ENCODE results near the gene ANO3. TPM values are rescaled to one million over a fixed set of nuclear protein-coding genes. Genes with fewer than 3 reads are reported as not detected.

The ANO3 gene
- total and polyA plus RNA-seq, 8 donors = 0.06 to 1.1 (median 0.67) TPM

DNA sequence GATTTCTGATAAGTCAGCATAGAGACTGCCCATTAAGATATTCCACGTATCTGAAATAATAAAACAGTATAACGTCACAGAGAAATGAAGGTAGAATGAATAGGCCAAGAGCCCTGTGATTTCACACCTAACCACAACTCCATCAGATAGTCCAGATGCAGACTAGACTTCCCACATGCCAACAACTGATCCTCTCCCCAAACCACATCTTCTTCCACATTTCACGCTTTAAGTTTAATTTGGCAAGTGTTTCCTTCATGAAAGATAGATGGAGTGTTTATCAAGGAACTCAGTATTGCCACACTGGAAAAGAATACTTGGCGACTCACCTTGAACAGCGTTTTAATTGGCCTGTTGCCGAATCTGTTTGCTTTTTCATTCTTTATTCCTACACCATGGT lies 158.6 kb downstream of the ANO3 start:
- 54 to 64% methylated on average over 6 of the region's 6 CpGs for WGBS, 2 donors
- intact Hi-C loops (cut with DNase I) = no loop called here

DNA sequence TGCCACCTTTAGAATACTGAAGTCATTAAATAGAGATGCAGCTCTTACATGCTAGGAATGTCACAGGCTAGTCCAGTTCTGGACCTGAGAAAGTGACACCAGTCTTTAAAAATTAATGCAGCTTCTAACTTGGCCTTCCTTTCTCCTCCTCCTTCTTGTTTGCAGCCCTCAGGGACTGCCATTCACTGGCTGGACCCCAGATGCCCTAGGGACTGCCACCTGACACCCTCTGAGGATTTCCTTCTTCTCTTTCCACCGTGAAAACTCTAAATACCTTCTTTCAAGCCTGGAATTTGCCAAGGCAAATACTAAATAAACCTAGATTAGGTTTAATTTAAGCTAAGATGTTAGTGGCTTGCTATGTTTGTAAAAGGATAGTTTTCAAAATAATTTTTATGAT lies 161.7 kb downstream of the ANO3 start:
- Histone ChIP-seq H3K4me1 (no peaks in the 10 kb centered on the region), H3K4me3 (no peak overlapping the region), H3K27ac (no peak overlapping the region), H3K36me3 (no peaks in the 10 kb centered on the region), H3K9me3 (no peaks in the 10 kb centered on the region), H3K27me3 (no peaks in the 10 kb centered on the region)
- DNase-seq (no peak), FAIRE-seq (no peak), ATAC-seq (no peak)
- TF ChIP-seq, protein P1, sequence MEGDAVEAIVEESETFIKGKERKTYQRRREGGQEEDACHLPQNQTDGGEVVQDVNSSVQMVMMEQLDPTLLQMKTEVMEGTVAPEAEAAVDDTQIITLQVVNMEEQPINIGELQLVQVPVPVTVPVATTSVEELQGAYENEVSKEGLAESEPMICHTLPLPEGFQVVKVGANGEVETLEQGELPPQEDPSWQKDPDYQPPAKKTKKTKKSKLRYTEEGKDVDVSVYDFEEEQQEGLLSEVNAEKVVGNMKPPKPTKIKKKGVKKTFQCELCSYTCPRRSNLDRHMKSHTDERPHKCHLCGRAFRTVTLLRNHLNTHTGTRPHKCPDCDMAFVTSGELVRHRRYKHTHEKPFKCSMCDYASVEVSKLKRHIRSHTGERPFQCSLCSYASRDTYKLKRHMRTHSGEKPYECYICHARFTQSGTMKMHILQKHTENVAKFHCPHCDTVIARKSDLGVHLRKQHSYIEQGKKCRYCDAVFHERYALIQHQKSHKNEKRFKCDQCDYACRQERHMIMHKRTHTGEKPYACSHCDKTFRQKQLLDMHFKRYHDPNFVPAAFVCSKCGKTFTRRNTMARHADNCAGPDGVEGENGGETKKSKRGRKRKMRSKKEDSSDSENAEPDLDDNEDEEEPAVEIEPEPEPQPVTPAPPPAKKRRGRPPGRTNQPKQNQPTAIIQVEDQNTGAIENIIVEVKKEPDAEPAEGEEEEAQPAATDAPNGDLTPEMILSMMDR (IDR thresholded peaks at IDR 0.05) = no peak
- intact Hi-C loops (cut with DNase I) = no loop called here
- WGBS, 2 donors = 17 to 18% methylated on average over 1 of the region's 1 CpG

More for the DNA sequence above, 158.6 kb downstream of the ANO3 start:
- H3K27me3 ChIP-seq = no peaks in the 10 kb centered on the region
- no peak overlapping the region for H3K27ac ChIP-seq
- no peaks in the 10 kb centered on the region for H3K9me3 ChIP-seq
- no peak for ATAC-seq
- H3K4me1 ChIP-seq = no peaks in the 10 kb centered on the region
- TF ChIP-seq, protein P1 (IDR thresholded peaks at IDR 0.05) = no peak
- DNase-seq = no peak
- H3K36me3 ChIP-seq = no peaks in the 10 kb centered on the region
- H3K4me3 ChIP-seq = no peak overlapping the region
- no peak for FAIRE-seq

DNA sequence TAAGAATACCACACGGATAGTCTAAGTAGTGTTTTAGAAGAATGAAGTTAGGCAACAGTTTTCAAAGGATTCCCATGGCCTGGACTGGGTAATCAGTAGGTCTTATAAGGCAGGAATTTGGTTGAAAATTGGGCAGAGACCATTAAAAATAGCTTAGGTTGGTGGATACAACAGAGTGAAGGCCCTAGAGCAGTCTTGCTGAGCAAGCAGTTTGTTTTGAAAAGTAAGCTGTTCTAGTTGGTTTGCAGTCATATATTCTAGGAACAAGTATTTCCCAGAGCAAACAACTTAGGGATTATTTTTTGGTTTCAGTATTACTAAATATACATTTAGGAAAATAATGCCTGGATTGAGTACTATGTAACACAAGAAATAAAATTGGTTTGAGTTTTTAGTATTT lies 175.3 kb downstream of the ANO3 start:
- Histone ChIP-seq H3K4me1 (no peaks in the 10 kb centered on the region), H3K27me3 (no peaks in the 10 kb centered on the region), H3K36me3 (no peaks in the 10 kb centered on the region), H3K9me3 (no peaks in the 10 kb centered on the region), H3K27ac (no peak overlapping the region), H3K4me3 (no peak overlapping the region)
- ATAC-seq (no peak), DNase-seq (no peak), FAIRE-seq (no peak)
- WGBS, 2 donors = 0 to 29% methylated on average over 1 of the region's 1 CpG
- intact Hi-C loops (cut with DNase I) = no loop called here
- TF ChIP-seq, protein P1 (IDR thresholded peaks at IDR 0.05) = no peak

DNA sequence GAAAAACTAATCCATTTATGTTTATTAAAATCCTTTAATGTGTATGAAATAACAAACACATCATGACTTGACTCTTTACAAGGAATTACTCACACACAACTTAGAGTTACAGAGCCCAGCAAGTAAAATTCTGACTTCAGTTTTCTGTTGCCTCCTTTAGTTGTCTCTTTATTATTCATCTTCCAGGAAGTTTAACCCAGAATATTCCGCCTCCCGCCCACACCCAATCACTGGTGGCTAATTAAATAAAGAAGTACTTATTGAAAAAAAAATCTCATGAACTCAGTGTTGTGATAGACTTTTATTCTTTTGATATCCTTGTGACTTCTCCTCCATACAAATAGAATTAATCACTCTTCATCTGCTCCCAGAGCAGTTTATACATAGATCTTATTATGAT lies 178.2 kb downstream of the ANO3 start:
- WGBS, 2 donors = 89 to 92% methylated on average over 2 of the region's 2 CpGs
- Histone ChIP-seq H3K36me3 (no peaks in the 10 kb centered on the region), H3K4me1 (no peaks in the 10 kb centered on the region), H3K27ac (no peak overlapping the region), H3K9me3 (no peaks in the 10 kb centered on the region), H3K4me3 (no peak overlapping the region), H3K27me3 (no peaks in the 10 kb centered on the region)
- DNase-seq = no peak
- no peak for ATAC-seq
- intact Hi-C loops (cut with DNase I) = no loop called here
- no peak for FAIRE-seq
- TF ChIP-seq, protein P1 (IDR thresholded peaks at IDR 0.05) = no peak

DNA sequence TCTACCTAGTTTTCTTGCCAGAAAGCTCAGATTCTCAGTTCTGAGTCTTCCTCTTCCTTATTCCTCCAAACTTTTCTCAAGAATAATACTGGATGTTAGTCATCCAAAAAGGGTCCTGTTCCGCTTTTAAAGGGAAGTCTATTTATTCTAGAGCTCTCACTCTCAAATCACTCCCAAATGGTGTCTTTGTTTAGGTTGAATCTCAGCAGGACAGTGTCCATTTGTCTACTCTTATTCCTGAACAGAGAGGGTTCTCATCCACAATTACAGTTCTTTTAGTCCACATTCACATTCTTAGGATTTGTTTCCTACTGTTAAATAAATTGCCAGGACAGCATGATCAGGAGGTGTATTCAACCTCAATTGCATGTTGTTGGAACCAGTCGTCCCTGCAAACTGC lies 178.8 kb downstream of the ANO3 start:
- Histone ChIP-seq H3K4me3 (no peak overlapping the region), H3K9me3 (no peaks in the 10 kb centered on the region), H3K27ac (no peak overlapping the region), H3K4me1 (no peaks in the 10 kb centered on the region), H3K27me3 (no peaks in the 10 kb centered on the region), H3K36me3 (no peaks in the 10 kb centered on the region)
- FAIRE-seq (no peak), DNase-seq (no peak), ATAC-seq (no peak)
- TF ChIP-seq, protein P1 (IDR thresholded peaks at IDR 0.05) = no peak
- intact Hi-C loops (cut with DNase I) = no loop called here
- 52 to 58% methylated on average over 2 of the region's 2 CpGs for WGBS, 2 donors

Data from pancreas (tissue), 10 donors.